HEK293 (cell line): Measurements from ENCODE around the gene CRLF2.

Experiments
- CTCF ChIA-PET: fragments of 350-600 bp; formaldehyde crosslinking; extraction: SDS; loops from one replicate; lab custom pipeline; 2021; ENCODE audit warnings: antibody characterized with exemption; lab: Yijun Ruan, JAX
- POLR2A ChIA-PET: fragments of 300-600 bp; formaldehyde crosslinking; extraction: SDS; loops from one replicate; lab custom pipeline; 2020; ENCODE audit warnings: antibody characterized with exemption, inconsistent platforms; lab: Yijun Ruan, JAX
- H3K27ac ChIP-seq: fragments of 200-500 bp; sonication (Bioruptor generic); 2 replicates; pipeline ENCODE4 v1.5.1; 2014; ENCODE audit warnings: low read depth, low read length, control low read depth, inconsistent platforms; ENCODE audit errors: extremely low read depth
- H3K36me3 ChIP-seq, 2 experiments: fragments of 200-500 bp in 1 of 2; sonication (Bioruptor generic) in 1 of 2; 1 replicate in 1 of 2; 2 replicates in 1 of 2; pipeline ENCODE4 v1.5.1; 2014 to 2017; ENCODE audit warnings: inconsistent platforms in 2 of 2, low read length in 2 of 2; ENCODE audit not compliant: control insufficient read depth in 2 of 2, insufficient read depth in 1 of 2
- H3K4me1 ChIP-seq: fragments of 200-500 bp; sonication (Bioruptor generic); 2 replicates; pipeline ENCODE4 v1.5.1; 2014; ENCODE audit warnings: mild to moderate bottlenecking, low read length, inconsistent platforms; ENCODE audit not compliant: control insufficient read depth, insufficient read depth
- H3K4me3 ChIP-seq: 2 replicates; pipeline ENCODE4 v1.5.1; 2011; ENCODE audit warnings: low read depth, mild to moderate bottlenecking, control low read depth, low read length, moderate library complexity
- H3K9me3 ChIP-seq: fragments of 200-500 bp; sonication (Bioruptor generic); 2 replicates; pipeline ENCODE4 v1.5.1; 2014; ENCODE audit warnings: low read depth, low read length, inconsistent platforms; ENCODE audit not compliant: control insufficient read depth, insufficient read depth
- INSM2 ChIP-seq: fragments of 450-650 bp; formaldehyde crosslinking; IDR thresholded peaks from 2 replicates; pipeline ENCODE4 v1.5.1; 2016; ENCODE audit warnings: missing biosample characterization, missing genetic modification characterization
- PRDM10 ChIP-seq: fragments of 450-650 bp; formaldehyde crosslinking; IDR thresholded peaks from 2 replicates; pipeline ENCODE4 v1.5.1; 2016; ENCODE audit warnings: missing biosample characterization, missing genetic modification characterization
- SALL2 ChIP-seq: fragments of 450-650 bp; formaldehyde crosslinking; IDR thresholded peaks from 2 replicates; pipeline ENCODE4 v1.5.0; 2017; ENCODE audit warnings: missing biosample characterization, mild to moderate bottlenecking, missing genetic modification characterization, borderline replicate concordance
- SCRT1 ChIP-seq: fragments of 450-650 bp; formaldehyde crosslinking; IDR thresholded peaks from 2 replicates; pipeline ENCODE4 v1.5.1; 2016; ENCODE audit warnings: missing biosample characterization, missing genetic modification characterization, borderline replicate concordance
- YY1 ChIP-seq: fragments of 450-650 bp; formaldehyde crosslinking; IDR thresholded peaks from 2 replicates; pipeline ENCODE4 v1.5.1; 2018; ENCODE audit warnings: missing biosample characterization, missing genetic modification characterization
- ZBTB6 ChIP-seq: fragments of 450-650 bp; formaldehyde crosslinking; IDR thresholded peaks from 2 replicates; pipeline ENCODE4 v1.5.1; 2017; ENCODE audit warnings: missing biosample characterization, missing genetic modification characterization
- ZNF114 ChIP-seq: fragments of 450-650 bp; formaldehyde crosslinking; IDR thresholded peaks from 2 replicates; pipeline ENCODE4 v1.5.0; 2017; ENCODE audit warnings: missing biosample characterization, missing genetic modification characterization
- ZNF169 ChIP-seq: fragments of 450-650 bp; formaldehyde crosslinking; IDR thresholded peaks from 2 replicates; pipeline ENCODE4 v1.5.1; 2016; ENCODE audit warnings: missing biosample characterization, missing genetic modification characterization
- ZNF19 ChIP-seq: fragments of 450-650 bp; formaldehyde crosslinking; IDR thresholded peaks from 2 replicates; pipeline ENCODE4; 2016; ENCODE audit warnings: missing biosample characterization, missing genetic modification characterization, low read depth
- ZNF341 ChIP-seq: fragments of 450-650 bp; formaldehyde crosslinking; IDR thresholded peaks from 2 replicates; pipeline ENCODE4; 2016; ENCODE audit warnings: low read depth, missing biosample characterization, missing genetic modification characterization
- ZNF366 ChIP-seq: fragments of 450-650 bp; formaldehyde crosslinking; conservative IDR thresholded peaks from 2 replicates; pipeline ENCODE4 v1.5.1; 2016; ENCODE audit warnings: missing biosample characterization, missing genetic modification characterization
- ZNF394 ChIP-seq: fragments of 450-650 bp; formaldehyde crosslinking; IDR thresholded peaks from 2 replicates; pipeline ENCODE4 v1.5.1; 2016; ENCODE audit warnings: missing biosample characterization, missing genetic modification characterization, mild to moderate bottlenecking, moderate library complexity, borderline replicate concordance
- ZNF549 ChIP-seq: fragments of 450-650 bp; IDR thresholded peaks from 2 replicates; pipeline ENCODE4 v1.5.1; 2018; ENCODE audit warnings: missing biosample characterization, missing genetic modification characterization, mild to moderate bottlenecking, inconsistent platforms, moderate library complexity
- ZNF621 ChIP-seq: fragments of 450-650 bp; formaldehyde crosslinking; IDR thresholded peaks from 2 replicates; pipeline ENCODE4 v1.5.1; 2017; ENCODE audit warnings: missing biosample characterization, missing genetic modification characterization
- ZNF624 ChIP-seq: fragments of 450-650 bp; formaldehyde crosslinking; IDR thresholded peaks from 2 replicates; pipeline ENCODE4 v1.5.1; 2017; ENCODE audit warnings: missing biosample characterization, missing genetic modification characterization
- ZNF626 ChIP-seq: fragments of 450-650 bp; sonication (Bioruptor Pico); formaldehyde crosslinking; IDR thresholded peaks from 2 replicates; pipeline ENCODE4 v1.5.1; 2018; ENCODE audit warnings: missing biosample characterization, missing genetic modification characterization, inconsistent platforms
- ZNF837 ChIP-seq: fragments of 450-650 bp; formaldehyde crosslinking; IDR thresholded peaks from 2 replicates; pipeline ENCODE4 v1.5.1; 2016; ENCODE audit warnings: missing biosample characterization, missing genetic modification characterization
- ZSCAN5A ChIP-seq: fragments of 450-650 bp; formaldehyde crosslinking; IDR thresholded peaks from 2 replicates; pipeline ENCODE4 v1.5.1; 2016; ENCODE audit warnings: missing biosample characterization, missing genetic modification characterization
- TF ChIP-seq, protein P1 (sequence below): fragments of 450-650 bp; formaldehyde crosslinking; IDR thresholded peaks from 2 replicates; pipeline ENCODE4 v1.5.1; 2016; ENCODE audit warnings: missing biosample characterization, missing genetic modification characterization

CRLF2 gene

GRCh38 chrX:1167466-1167865 is 45.0 kb downstream of the CRLF2 start (continued):
- TF ChIP-seq PRDM10 (tag by site-specific recombination) = no peak
- TF ChIP-seq ZNF114 (tag by site-specific recombination) = no peak

- POLR2A ChIA-PET = no interaction called here
- H3K9me3 ChIP-seq = no peaks in the 10 kb centered on the region
- no peak overlapping the region for H3K4me3 ChIP-seq
- no peaks in the 10 kb centered on the region for H3K4me1 ChIP-seq
- no peak overlapping the region for H3K27ac ChIP-seq
- TF ChIP-seq INSM2 = no peak
- TF ChIP-seq ZNF394 (tag by site-specific recombination) = no peak
- TF ChIP-seq ZNF366 = no peak
- no peak for TF ChIP-seq ZNF624
- CTCF ChIA-PET = no interaction called here
- no peaks in the 10 kb centered on the region for H3K36me3 ChIP-seq
Measured at GRCh38 chrX:1165535-1166196, 46.8 kb downstream of the CRLF2 start.

DNA sequence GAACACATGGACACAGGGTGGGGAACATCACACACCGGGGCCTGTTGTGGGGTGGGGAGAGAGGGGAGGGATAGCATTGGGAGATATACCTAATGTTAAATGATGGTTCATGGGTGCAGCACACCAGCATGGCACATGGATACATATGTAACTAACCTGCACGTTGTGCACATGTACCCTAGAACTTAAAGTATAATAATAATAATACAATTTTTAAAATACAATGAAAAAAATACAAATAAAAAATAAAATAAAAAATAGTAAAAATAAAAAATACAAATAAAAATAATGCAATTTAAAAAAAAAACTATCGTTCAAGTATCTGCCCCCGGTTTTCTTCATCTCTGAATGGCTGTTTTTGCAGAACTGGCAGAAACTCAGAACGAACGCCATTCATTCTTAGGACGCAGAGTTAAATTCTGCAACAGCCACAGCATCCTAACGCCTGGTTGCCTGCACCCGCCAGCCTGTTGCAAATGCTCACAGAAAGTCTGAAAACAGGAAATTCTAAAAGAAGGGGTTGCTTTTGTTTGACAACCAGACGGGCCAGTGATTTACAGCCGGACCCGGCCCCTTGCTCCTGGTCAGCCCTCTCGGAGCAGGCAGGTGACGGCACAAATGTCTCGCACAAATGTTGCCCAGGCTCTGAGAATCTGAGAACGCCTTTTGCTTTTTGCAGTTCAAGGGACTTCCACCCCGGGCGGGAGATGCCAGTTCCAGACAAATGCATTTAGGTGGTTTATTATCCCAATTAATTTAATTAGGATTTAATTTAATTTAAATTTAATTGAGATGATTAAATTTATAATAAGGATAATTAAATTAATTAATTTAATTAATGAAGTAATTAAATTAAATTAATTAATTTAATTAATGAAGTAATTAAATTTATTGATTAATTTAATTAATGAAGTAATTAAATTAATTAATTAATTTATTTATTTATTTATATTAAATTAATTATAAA is 47.8 kb downstream of the CRLF2 start:
- no peak overlapping the region for H3K27ac ChIP-seq
- ChIA-PET CTCF (no interaction called here), POLR2A (no interaction called here)
- H3K9me3 ChIP-seq = no peaks in the 10 kb centered on the region
- no peak overlapping the region for H3K4me3 ChIP-seq
- H3K36me3 ChIP-seq = no peaks in the 10 kb centered on the region
- H3K4me1 ChIP-seq = no peaks in the 10 kb centered on the region
- no peak for TF ChIP-seq SALL2 (tag by site-specific recombination)
- no peak for TF ChIP-seq ZNF549 (tag by site-specific recombination)
- no peak for TF ChIP-seq ZNF626 (tag by site-specific recombination)
- TF ChIP-seq ZNF621 (tag by site-specific recombination) = no peak
- no peak for TF ChIP-seq SCRT1 (tag by site-specific recombination)
- TF ChIP-seq, protein P1, sequence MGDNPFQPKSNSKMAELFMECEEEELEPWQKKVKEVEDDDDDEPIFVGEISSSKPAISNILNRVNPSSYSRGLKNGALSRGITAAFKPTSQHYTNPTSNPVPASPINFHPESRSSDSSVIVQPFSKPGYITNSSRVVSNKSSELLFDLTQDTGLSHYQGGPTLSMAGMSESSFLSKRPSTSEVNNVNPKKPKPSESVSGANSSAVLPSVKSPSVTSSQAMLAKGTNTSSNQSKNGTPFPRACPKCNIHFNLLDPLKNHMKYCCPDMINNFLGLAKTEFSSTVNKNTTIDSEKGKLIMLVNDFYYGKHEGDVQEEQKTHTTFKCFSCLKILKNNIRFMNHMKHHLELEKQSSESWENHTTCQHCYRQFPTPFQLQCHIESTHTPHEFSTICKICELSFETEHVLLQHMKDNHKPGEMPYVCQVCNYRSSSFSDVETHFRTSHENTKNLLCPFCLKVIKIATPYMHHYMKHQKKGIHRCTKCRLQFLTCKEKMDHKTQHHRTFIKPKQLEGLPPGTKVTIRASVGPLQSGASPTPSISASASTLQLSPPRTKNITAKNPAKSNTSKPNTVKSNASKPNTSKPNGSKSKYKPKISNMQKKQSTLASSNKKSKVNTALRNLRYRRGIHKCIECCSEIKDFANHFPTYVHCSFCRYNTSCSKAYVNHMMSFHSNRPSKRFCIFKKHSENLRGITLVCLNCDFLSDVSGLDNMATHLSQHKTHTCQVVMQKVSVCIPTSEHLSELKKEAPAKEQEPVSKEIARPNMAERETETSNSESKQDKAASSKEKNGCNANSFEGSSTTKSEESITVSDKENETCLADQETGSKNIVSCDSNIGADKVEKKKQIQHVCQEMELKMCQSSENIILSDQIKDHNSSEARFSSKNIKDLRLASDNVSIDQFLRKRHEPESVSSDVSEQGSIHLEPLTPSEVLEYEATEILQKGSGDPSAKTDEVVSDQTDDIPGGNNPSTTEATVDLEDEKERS = no peak
- TF ChIP-seq YY1 = no peak
- TF ChIP-seq ZNF837 = no peak
- no peak for TF ChIP-seq ZNF19 (tag by site-specific recombination)
- no peak for TF ChIP-seq ZSCAN5A (tag by site-specific recombination)
- no peak for TF ChIP-seq ZBTB6 (tag by site-specific recombination)
- no peak for TF ChIP-seq ZNF169
- TF ChIP-seq ZNF341 (tag by site-specific recombination) = no peak
